ENCODE data around the gene NDUFS8.
"Not testable (repeated sequence)": the region's sequence is repeated elsewhere in the genome, so short reads cannot be mapped to it uniquely, and the experiment has no call there.

GRCh38 chr11:67991347-67992121 is 38.9 kb upstream of the NDUFS8 start:
- not testable (repeated sequence) for TF ChIP-seq CTCF (IDR thresholded peaks at IDR 0.05); EZH2 (IDR thresholded peaks at IDR 0.05; ENCODE audit: borderline replicate concordance, insufficient read depth, low read depth, low read length, poor library complexity, severe bottlenecking)

Measured in B cell (primary cell).